K562 (cell line): ENCODE results near the gene FEM1B. TPM values are rescaled to one million over a fixed set of nuclear protein-coding genes. Genes with fewer than 3 reads are reported as not detected.

Experiments used
- ATAC-seq: fragments of 200-7000 bp; cut with Tn5 transposase; 3 replicates; pipeline ENCODE4 v1.9.1; 2020; ENCODE audit warnings: moderate library complexity
- BruUV-seq: library from RNA; stranded (reverse); fragments of 400-500 nt; replicated peaks from 2 replicates; lab custom pipeline; 2021; lab: Mats Ljungman, UMichigan
- CTCF ChIA-PET: fragments of 300-600 bp; formaldehyde crosslinking; extraction: SDS; loops from one replicate; lab custom pipeline; 2021; ENCODE audit warnings: low intra/inter-chr PET ratio; lab: Yijun Ruan, JAX
- POLR2A ChIA-PET: fragments of 300-600, 350-650 bp; sonication (Branson Sonifier 250); formaldehyde crosslinking; extraction: SDS; loops from one replicate; lab custom pipeline; 2021; ENCODE audit warnings: antibody characterized with exemption, inconsistent platforms; lab: Yijun Ruan, JAX
- DNase-seq, 4 experiments: peaks; one replicate each; pipeline versions ENCODE4 v3.0.0 to v3.0.0-alpha.2; 2011 to 2018; ENCODE audit warnings: low spot score in 3 of 4, mixed read lengths in 3 of 4; ENCODE audit errors: extremely low read depth in 1 of 4
- FAIRE-seq: peaks from 2 replicates; lab custom pipeline; 2011; peaks lifted over from hg19 to GRCh38; lab: Jason Lieb, UNC
- H2AFZ ChIP-seq: 2 replicates; pipeline ENCODE4 v1.6.0; 2011; ENCODE audit warnings: low read depth, low read length, control low read depth, inconsistent platforms
- H3K27ac ChIP-seq: fragments of 200-600 bp; 3 replicates; pipeline ENCODE4 v1.8.0; 2011; ENCODE audit warnings: low read depth, mild to moderate bottlenecking, control low read depth, inconsistent platforms, low read length, moderate library complexity, mixed read lengths; ENCODE audit errors: extremely low read depth
- H3K27me3 ChIP-seq, 2 experiments: fragments of 300-600 bp in 1 of 2; 2 replicates in 1 of 2; 3 replicates in 1 of 2; pipeline versions ENCODE4 v1.6.0 to v1.8.0; 2011; ENCODE audit warnings: inconsistent platforms in 2 of 2, low read length in 2 of 2, mild to moderate bottlenecking in 1 of 2, mixed read lengths in 1 of 2, moderate library complexity in 1 of 2; ENCODE audit not compliant: control insufficient read depth in 2 of 2, insufficient read depth in 2 of 2
- H3K36me3 ChIP-seq: fragments of 300-600 bp; 3 replicates; pipeline ENCODE4 v1.8.0; 2011; ENCODE audit warnings: mild to moderate bottlenecking, low read length, inconsistent platforms; ENCODE audit not compliant: control insufficient read depth, insufficient read depth
- H3K4me1 ChIP-seq, 2 experiments: fragments of 200-600 bp in 1 of 2; replicated peaks in 1 of 2; 2 replicates in 1 of 2; 3 replicates in 1 of 2; pipeline versions ENCODE4 v1.5.1 to v1.8.0; 2011; ENCODE audit warnings: inconsistent platforms in 2 of 2, low read length in 2 of 2, mild to moderate bottlenecking in 1 of 2, mixed read lengths in 1 of 2, moderate library complexity in 1 of 2; ENCODE audit not compliant: control insufficient read depth in 2 of 2, insufficient read depth in 2 of 2
- H3K4me2 ChIP-seq: 2 replicates; pipeline ENCODE4 v1.6.1; 2011; ENCODE audit warnings: low read length, control low read depth, inconsistent platforms, mixed read lengths; ENCODE audit not compliant: insufficient read depth
- H3K4me3 ChIP-seq: fragments of 200-600 bp; sonication (generic), shearing (Covaris generic); 2 replicates; pipeline ENCODE4 v1.5.1; 2016; ENCODE audit warnings: control low read depth, inconsistent platforms
- H3K79me2 ChIP-seq: fragments of 200-600 bp; 3 replicates; pipeline ENCODE4 v1.8.0; 2011; ENCODE audit warnings: low read length, inconsistent platforms; ENCODE audit not compliant: control insufficient read depth, insufficient read depth
- H3K9ac ChIP-seq, 2 experiments: 2 replicates each; pipeline versions ENCODE4 v1.6.0 to v1.6.1; 2011; ENCODE audit warnings: low read depth in 2 of 2, low read length in 2 of 2, control low read depth in 1 of 2, inconsistent platforms in 1 of 2, mild to moderate bottlenecking in 1 of 2, mixed read lengths in 1 of 2; ENCODE audit not compliant: insufficient read depth in 1 of 2
- H3K9me1 ChIP-seq: one replicate; pipeline ENCODE4 v1.6.0; 2011; ENCODE audit warnings: inconsistent platforms, mild to moderate bottlenecking, low read length, moderate library complexity; ENCODE audit not compliant: control insufficient read depth, insufficient read depth
- H3K9me3 ChIP-seq: replicated peaks from 2 replicates; pipeline ENCODE4 v1.5.1; 2011; ENCODE audit warnings: low read depth, low read length, inconsistent platforms; ENCODE audit not compliant: control insufficient read depth, insufficient read depth
- H4K20me1 ChIP-seq: replicated peaks from 2 replicates; pipeline ENCODE4 v1.6.1; 2011; ENCODE audit warnings: low read length, inconsistent platforms, mixed read lengths; ENCODE audit not compliant: control insufficient read depth, insufficient read depth
- ARID4B ChIP-seq: sonication (generic); formaldehyde crosslinking; IDR thresholded peaks from 2 replicates; pipeline ENCODE4 v1.8.0; 2022; ENCODE audit warnings: mild to moderate bottlenecking, missing genetic modification reagents
- BHLHE40 ChIP-seq: IDR thresholded peaks from 2 replicates; pipeline ENCODE4 v1.6.1; 2011; ENCODE audit warnings: low read length, improper control_type of control experiment
- CAMTA2 ChIP-seq: fragments of 250-450 bp; sonication (Bioruptor Pico); conservative IDR thresholded peaks from 2 replicates; pipeline ENCODE4 v1.5.1; 2022
- CBFA2T3 ChIP-seq: fragments of 450-650 bp; IDR thresholded peaks from 2 replicates; pipeline ENCODE4 v1.6.1; 2017
- CBX3 ChIP-seq, 2 experiments: IDR thresholded peaks; 1 replicate in 1 of 2; 2 replicates in 1 of 2; pipeline ENCODE4 v1.6.1; 2012; ENCODE audit warnings: inconsistent platforms in 2 of 2, low read length in 2 of 2, borderline replicate concordance in 1 of 2, control low read depth in 1 of 2
- CREB3L1 ChIP-seq: fragments of 450-650 bp; IDR thresholded peaks from 2 replicates; pipeline ENCODE4 v1.6.1; 2014; ENCODE audit warnings: low read depth, mild to moderate bottlenecking, moderate library complexity, borderline replicate concordance
- CXXC5 ChIP-seq: fragments of 250-450 bp; sonication (Bioruptor Pico); IDR thresholded peaks from 2 replicates; pipeline ENCODE4 v1.8.0; 2022; ENCODE audit warnings: inconsistent platforms, mild to moderate bottlenecking, moderate library complexity
- HMG20A ChIP-seq: fragments of 450-650 bp; formaldehyde crosslinking; conservative IDR thresholded peaks from 2 replicates; pipeline ENCODE4 v1.4.0; 2020; ENCODE audit warnings: mild to moderate bottlenecking, mixed read lengths
- MAFK ChIP-seq: IDR thresholded peaks from 2 replicates; pipeline ENCODE4 v1.6.1; 2011; ENCODE audit warnings: low read length, improper control_type of control experiment
- POLR2G ChIP-seq: fragments of 200-400 bp; formaldehyde crosslinking; IDR thresholded peaks from 2 replicates; pipeline ENCODE4 v1.6.1; 2017; ENCODE audit warnings: low read depth, mild to moderate bottlenecking, antibody characterized with exemption, low read length, moderate library complexity
- RBM17 ChIP-seq: fragments of 200-400 bp; formaldehyde crosslinking; IDR thresholded peaks from 2 replicates; pipeline ENCODE4 v1.6.1; 2017; ENCODE audit warnings: low read depth, mild to moderate bottlenecking, low read length, borderline replicate concordance
- STAT5A ChIP-seq: IDR thresholded peaks from 2 replicates; pipeline ENCODE4 v1.6.1; 2012; ENCODE audit warnings: low read length, inconsistent platforms, borderline replicate concordance
- ZMIZ1 ChIP-seq, 2 experiments: fragments of 150-350 bp in 1 of 2; IDR thresholded peaks; 2 replicates each; pipeline ENCODE4 v1.6.1; 2012 to 2016; ENCODE audit warnings: low read depth in 2 of 2, low read length in 2 of 2, mild to moderate bottlenecking in 1 of 2, moderate library complexity in 1 of 2
- ZNF311 ChIP-seq: fragments of 250-450 bp; sonication (Bioruptor Pico); IDR thresholded peaks from 2 replicates; pipeline ENCODE4 v1.4.0; 2020; ENCODE audit warnings: mild to moderate bottlenecking, moderate library complexity
- WGBS: fragments of 100-300 bp; shearing (Covaris generic); methylation state at CpG from one replicate; pipeline ENCODE4 v1.1.6; 2016; ENCODE audit warnings: low coverage, mixed read lengths; ENCODE audit not compliant: insufficient coverage; ENCODE audit errors: missing lambda C conversion rate; 5-methylcytosine and 5-hydroxymethylcytosine counted together
- in situ Hi-C: fragments of 300-500 bp; cut with MboI; formaldehyde crosslinking; loops from 4 replicates; pipeline ENCODE4 v1.15.0; 2018; ENCODE audit warnings: inconsistent platforms, mixed read lengths
- intact Hi-C: fragments of 100-400 bp; cut with micrococcal nuclease; formaldehyde crosslinking; loops from 2 replicates; pipeline ENCODE4 v1.14.2; 2022
- polyA plus RNA-seq, 8 experiments: library from polyadenylated mRNA; depleted of rRNA in 4 of 8; stranded (reverse) in 5 of 8; unstranded in 3 of 8; fragments of >200 nt; fragmentation: Nextera tagmentation in 2 of 8; fragmentation: Illumina TruSeq in 1 of 8; extraction: Ambion mirVana in 2 of 8; extraction: Trizol in 1 of 8; gene quantifications; 2 replicates each; pipeline versions ENCODE4 v1.2.1 to v1.2.3, GENCODE V29; 2011 to 2014; ENCODE audit warnings: inconsistent platforms in 1 of 8, missing spikeins in 1 of 8
- total RNA-seq, 7 experiments: library from RNA; depleted of rRNA in 6 of 7; stranded (reverse); fragments of >200 nt in 6 of 7; fragmentation: Illumina TruSeq in 2 of 7; extraction: Trizol in 2 of 7; gene quantifications; 2 replicates each; pipeline versions ENCODE4 v1.2.1 to v1.2.3, GENCODE V29; 2011 to 2021; ENCODE audit warnings: low replicate concordance in 1 of 7

FEM1B gene
- total and polyA plus RNA-seq, 9 of the 15 experiments (the other 6 are each of a cell fraction or from before 2014, with no cell fraction given): 5.9 to 61.6 (median 20.1) TPM

- ChIA-PET CTCF (no interaction called here), POLR2A (interaction anchor here (1.1 kb wide), 1 partner anchor 8 kb away, joined by 5 read pairs; no protein-coding TSS in a partner anchor)
- Histone ChIP-seq H3K27me3 (peaks cover 27 to 37% of the 10 kb centered on the region in 2 experiments), H3K36me3 (no peaks in the 10 kb centered on the region), H3K27ac (no peak overlapping the region), H3K9ac (no peak overlapping the region), H3K4me1 (peaks cover 0 to 6% of the 10 kb centered on the region in 2 experiments; a peak in 2 of 5 replicates), H3K9me3 (no peaks in the 10 kb centered on the region; the same call in 1 of the 2 replicates), H3K4me3 (no peak overlapping the region), H3K79me2 (no peaks in the 10 kb centered on the region), H3K4me2 (no peak overlapping the region), H2AFZ (no peak overlapping the region), H3K9me1 (no peaks in the 10 kb centered on the region), H4K20me1 (no peaks in the 10 kb centered on the region)
- WGBS: 9% methylated on average over 3 of the region's 3 CpGs
- in situ Hi-C loops (no loop called here), intact Hi-C loops (no loop called here)
- BruUV-seq: no TSS peak
- FAIRE-seq (no peak), ATAC-seq (no peak), DNase-seq (no peak)
- TF ChIP-seq CAMTA2 (CRISPR knock-in tag) (no peak), CBFA2T3 (no peak), POLR2G (no peak), MAFK (no peak), CREB3L1 (no peak), HMG20A (CRISPR knock-in tag) (no peak), ZMIZ1 (IDR thresholded peaks at IDR 0.05; ENCODE audit: low read depth in 2 of 2, low read length in 2 of 2) (no peak), CBX3 (IDR thresholded peaks at IDR 0.05; ENCODE audit: borderline replicate concordance in 1 of 2, low read length in 2 of 2) (no peak), BHLHE40 (no peak), ZNF311 (CRISPR knock-in tag) (no peak), CXXC5 (CRISPR knock-in tag) (no peak), ARID4B (no peak), STAT5A (no peak), RBM17 (no peak)
Observed at GRCh38 chr15:68261241-68261640, 16.3 kb upstream of the FEM1B start.
